ENCODE results near the gene CHST6.
"Not testable (repeated sequence)": the region's sequence is repeated elsewhere in the genome, so short reads cannot be mapped to it uniquely, and the experiment has no call there.

Gene CHST6

GRCh38 chr16:75472908-75473877, 22.0 kb downstream of the CHST6 start:
- DNase-seq, result no peak

DNA sequence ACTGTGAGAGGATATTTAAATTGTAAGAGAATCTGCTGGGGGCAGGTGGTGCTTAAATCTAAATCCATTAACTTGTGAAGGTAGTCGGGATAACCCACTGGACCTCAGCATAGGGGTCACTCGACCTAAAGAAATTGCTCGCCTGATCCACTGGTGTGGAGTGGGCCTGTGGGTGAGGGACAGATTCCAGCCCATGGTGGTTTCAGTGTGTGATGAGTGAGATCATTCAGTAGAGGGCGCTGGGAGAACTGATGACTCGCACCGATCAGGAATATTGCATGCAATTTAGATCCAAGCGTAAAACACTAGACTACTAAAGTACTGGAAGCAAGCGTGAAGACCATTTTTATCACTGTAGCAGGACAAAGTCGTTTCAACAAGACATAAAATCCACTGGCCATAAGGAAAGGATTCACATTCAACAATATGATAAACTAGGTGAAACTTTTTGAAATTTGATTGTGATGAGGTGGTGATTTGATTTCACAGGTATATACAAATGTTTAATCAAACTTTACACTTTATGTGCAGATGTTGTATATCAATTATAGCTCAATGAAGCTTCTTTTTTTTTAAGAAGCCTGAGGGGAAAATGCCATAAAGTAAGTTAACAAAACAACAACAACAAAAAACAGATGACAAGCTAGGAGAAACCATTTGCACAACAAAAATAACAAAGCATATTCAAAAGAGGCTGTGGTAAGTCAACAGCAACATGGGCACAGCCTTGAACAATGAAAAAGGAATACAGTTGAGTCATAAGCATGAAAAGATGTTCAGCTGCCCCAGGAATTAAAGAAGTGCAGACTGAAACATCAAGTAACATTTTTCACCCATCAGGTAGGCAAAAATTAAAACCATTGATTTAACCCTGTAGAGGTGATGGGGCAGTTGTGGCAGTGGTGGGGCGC, 23.3 kb downstream of the CHST6 start:
- DNase-seq, result peak; percentile 47

- DNase-seq, result no peak
Observed at GRCh38 chr16:75466760-75467159, 28.5 kb downstream of the CHST6 start.

GRCh38 chr16:75464122-75464918, 30.9 kb downstream of the CHST6 start, which contains the start of gene TMEM170A:
Gene TMEM170A (minus strand): TSS chr16:75464689. CDS start chr16:75464600, 89 bp downstream.
- peak; percentile 99 for DNase-seq

- peak; percentile 21 for DNase-seq
Observed at GRCh38 chr16:75463389-75464121, 31.7 kb downstream of the CHST6 start.

- DNase-seq, result no peak
Observed at GRCh38 chr16:75462806-75463205, 32.4 kb downstream of the CHST6 start.

DNA sequence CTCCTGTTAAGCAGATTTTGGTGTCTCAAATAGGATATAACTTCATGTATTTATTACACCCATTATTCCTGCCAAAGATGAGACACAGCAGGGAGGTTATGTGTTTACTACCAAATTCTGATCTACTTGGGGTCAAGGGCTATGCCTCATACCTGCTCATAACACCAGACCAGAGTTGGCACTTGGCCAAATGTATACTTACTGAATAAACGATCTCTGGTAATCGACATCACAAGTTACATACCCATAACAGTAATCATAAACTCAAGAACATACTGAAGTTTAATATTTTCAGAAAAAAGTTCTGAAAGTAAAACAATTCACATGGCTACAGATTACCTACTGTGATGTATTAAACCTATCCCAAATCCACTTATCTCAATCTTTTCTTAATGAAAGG, 33.7 kb downstream of the CHST6 start:
- no peak for DNase-seq

- DNase-seq, result no peak
Observed at GRCh38 chr16:75460446-75460845, 34.8 kb downstream of the CHST6 start.

GRCh38 chr16:75459691-75460090, 35.5 kb downstream of the CHST6 start:
- DNase-seq, result no peak

- DNase-seq, result no peak
Observed at GRCh38 chr16:75458439-75458838, 36.8 kb downstream of the CHST6 start.

GRCh38 chr16:75458029-75458428, 37.2 kb downstream of the CHST6 start:
- DNase-seq, result no peak

DNA sequence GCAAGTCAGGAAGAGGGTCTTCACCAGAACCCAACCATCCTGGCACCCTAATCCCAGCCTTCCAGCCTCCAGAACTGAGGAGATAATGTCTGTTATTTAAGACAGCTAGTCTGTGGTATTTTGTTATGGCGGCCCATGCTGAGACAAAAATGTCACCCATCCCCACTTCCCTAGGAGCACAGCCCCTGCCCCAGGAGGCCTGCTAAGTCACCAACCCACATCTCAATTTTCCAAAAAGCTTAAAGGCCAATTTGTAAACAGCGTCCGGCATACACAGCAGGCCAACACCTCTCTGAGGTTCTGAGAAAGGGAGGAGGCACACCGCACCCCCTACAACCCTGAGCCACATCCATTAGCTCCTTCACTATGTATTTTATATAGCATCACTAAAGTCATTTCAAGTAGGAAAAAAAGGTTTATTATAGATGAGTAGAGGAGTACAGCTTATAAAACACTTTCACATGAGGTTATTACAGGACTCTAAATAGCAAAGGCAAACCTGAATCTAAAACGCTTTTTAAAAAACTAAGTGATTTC, 37.7 kb downstream of the CHST6 start:
- no peak for DNase-seq

GRCh38 chr16:75456971-75457370, 38.3 kb downstream of the CHST6 start:
- DNase-seq, result no peak

GRCh38 chr16:75456486-75456885, 38.8 kb downstream of the CHST6 start:
- DNase-seq, result not testable (repeated sequence)

DNA sequence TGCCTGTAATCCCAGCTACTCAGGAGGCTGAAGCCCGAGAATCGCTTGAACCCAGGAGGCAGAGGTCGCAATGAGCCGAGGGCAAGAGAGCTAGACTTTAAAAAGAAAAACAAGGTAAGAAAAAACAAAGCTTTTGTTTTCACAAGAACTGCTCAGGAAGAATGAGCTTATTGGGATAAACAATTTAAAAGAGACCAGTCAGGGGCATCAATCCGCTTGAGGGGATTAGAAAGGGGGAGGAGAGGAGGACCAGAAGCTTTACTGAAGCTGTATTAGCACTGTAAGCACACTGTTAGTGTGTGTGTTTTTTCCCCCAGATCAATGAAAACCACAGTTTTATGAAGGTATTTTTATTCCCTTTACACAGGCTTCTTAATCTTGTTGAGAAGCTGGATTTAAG, 39.6 kb downstream of the CHST6 start:
- no peak for DNase-seq

DNA sequence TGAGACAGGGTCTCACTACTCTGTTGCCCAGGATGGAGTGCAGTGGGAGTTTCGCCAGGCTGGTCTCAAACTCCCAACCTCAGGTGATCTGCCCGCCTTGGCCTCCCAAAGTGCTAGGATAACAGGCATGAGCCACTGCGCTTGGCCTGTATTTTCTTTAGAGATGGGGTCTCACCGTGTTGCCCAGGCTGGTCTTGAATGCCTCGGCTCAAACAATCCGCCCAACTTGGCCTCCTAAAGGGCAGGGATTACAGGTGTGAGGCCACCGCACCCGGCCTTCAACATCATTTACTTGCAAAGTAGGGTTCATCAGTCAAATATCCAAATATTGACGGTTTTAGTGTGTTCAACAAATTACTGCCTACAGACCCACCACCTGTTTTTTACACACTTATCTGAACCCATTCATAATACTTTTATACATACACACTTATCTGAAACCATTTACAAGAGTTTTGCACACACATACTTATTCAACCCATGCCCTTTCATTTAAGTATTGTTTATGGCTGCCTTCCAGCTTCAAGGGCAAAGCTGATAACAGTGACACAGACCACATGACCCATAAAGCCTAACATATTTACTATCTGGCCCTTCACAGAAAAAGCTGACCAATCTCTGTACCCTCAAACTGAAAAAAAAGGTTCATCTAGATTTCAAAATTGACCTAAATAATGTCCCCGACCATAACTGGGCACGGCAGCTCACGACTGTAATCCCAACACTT, 42.6 kb downstream of the CHST6 start:
- DNase-seq, result no peak

GRCh38 chr16:75446416-75446815, 48.8 kb downstream of the CHST6 start:
- no peak for DNase-seq

GRCh38 chr16:75445298-75445697, 49.9 kb downstream of the CHST6 start:
- DNase-seq, result no peak

DNA sequence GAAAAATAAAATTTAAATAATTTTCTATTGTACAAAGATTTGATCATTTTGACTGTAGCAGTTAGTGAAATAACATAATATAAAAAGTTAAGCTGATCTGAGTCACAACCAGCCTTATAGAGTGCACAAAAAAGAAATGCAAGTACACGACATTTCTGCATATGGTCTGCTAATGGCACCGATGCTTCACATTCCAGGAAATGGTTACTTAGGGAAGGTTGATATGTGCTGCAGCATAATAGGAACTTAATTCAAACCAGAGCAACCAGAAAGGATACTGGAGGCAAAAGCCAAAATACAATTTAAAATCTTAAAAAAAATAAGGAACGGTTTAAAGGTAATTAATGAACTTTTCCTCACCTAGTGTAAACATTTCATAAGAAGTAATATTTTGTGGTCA, 51.9 kb downstream of the CHST6 start:
- DNase-seq, result no peak

GRCh38 chr16:75433732-75434413, 61.4 kb downstream of the CHST6 start:
- DNase-seq, result no peak
